Skin epidermis (tissue), 12 donors: ENCODE results near the gene CCDC80.

Experiments
- H3K27ac ChIP-seq, 21 experiments: fragments of 200-600 bp; sonication (generic) in 11 of 21; one replicate each; pipeline ENCODE4 v1.5.0; 2020; ENCODE audit warnings: mild to moderate bottlenecking in 3 of 21, inconsistent platforms in 2 of 21, moderate library complexity in 2 of 21
- H3K4me3 ChIP-seq, 7 experiments: fragments of 200-600 bp; sonication (generic) in 2 of 7; one replicate each; pipeline ENCODE4 v1.5.0; 2020; ENCODE audit warnings: inconsistent platforms in 2 of 7, mild to moderate bottlenecking in 2 of 7, moderate library complexity in 1 of 7

Gene CCDC80

DNA sequence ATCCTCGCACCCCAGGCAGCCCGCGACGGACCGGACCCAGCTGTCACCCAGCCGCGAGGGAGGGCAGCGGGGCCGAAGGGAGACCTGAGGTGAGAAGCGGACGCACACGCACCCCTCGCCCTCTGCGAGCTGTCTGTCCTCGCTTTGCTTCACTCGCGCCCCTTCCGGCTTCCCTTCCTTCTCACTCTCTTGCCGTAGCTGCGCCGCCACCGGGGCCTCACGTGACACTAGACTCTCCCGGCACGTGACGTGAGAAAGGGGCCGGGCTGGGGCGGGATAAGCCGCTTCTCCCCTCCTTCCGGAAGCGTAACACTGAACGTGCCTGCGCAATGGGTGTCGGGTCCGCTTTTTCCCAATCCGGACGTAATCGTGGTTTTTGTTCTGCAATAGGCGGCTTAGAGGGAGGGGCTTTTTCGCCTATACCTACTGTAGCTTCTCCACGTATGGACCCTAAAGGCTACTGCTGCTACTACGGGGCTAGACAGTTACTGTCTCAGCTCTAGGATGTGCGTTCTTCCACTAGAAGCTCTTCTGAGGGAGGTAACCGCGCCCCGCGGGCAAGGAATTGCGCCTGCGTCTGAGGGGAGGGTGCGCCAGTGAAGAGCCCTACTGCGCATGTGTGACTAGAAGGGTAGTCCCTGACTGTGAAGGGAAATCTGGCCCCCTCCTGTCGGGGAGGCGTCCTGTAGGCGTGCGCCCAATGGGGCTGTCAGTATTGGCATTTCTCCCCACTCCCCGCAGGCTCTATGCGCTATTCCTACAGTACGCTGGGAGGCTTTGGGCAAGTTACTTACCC, 79.0 kb downstream of the CCDC80 start, which contains the start of the genes ATG3 and SLC35A5:
ATG3 (minus strand) TSS at position 229 of the 796 bp plus-strand sequence. CDS start 434 bp downstream, outside the sequence.
SLC35A5 (plus strand) TSS at position 312 of the 796 bp plus-strand sequence. CDS start 1,359 bp downstream, outside the sequence.
- peak within 1 kb of the TSS; percentile 81 to 97 (median 94) for H3K27ac ChIP-seq

DNA sequence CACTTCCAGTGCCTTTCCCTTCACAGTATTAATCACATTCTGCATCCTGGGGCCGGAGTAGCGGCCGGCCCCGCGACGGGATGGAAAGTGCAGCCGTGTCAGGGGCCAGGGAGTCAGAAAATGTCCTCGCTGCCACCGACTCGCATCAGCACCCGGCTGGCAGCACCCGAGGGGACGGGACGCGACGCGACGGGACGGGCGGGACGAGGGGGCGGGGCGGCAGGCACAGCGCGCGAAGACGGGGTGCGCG, 79.5 kb downstream of the CCDC80 start:
- Histone ChIP-seq H3K4me3 (peak overlapping the region; percentile 72 to 94 (median 90)), H3K27ac (peak overlapping the region; percentile 81 to 97 (median 94))

More for the DNA sequence above, 79.0 kb downstream of the CCDC80 start, which contains the start of the genes ATG3 and SLC35A5:
- peak within 1 kb of the TSS; percentile 72 to 94 (median 90) for H3K4me3 ChIP-seq

DNA sequence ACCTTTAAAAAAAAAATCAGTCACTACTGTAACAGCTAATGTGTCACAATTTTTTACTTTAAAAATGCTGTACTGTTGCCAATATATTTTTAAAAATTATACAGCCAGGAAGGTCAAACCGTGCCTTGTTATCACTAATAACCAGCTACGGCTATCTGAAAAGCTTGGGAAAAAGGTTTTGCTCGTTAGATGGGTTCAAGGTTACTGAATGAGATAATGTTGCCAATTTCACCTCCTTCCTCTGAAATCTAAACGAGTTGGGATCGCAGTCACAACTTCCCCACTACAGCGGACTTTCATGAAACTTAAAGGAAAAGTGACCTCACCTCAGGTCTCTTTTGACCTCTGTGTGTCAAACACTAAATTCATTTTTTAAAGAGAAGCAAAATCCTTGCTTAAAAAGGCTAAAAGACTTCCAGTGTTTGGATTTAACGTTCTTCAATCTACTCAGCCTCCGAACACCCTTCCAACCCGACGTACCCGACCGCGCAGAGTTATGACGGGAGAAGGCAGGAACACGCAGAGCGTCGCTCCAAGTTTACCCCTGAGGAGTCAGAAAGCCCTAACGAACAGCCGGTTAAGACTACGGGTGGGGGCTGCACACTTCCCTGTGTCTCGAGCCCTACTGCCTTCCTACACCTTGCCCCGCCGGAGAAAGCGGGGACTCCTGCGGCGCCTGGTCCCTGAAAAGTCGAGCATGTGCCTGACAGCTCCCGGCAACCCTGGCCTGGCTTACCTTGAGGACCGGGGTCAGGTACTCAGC, 80.0 kb downstream of the CCDC80 start:
- H3K4me3 ChIP-seq, result peak overlapping the region; percentile 72 to 94 (median 90)
- peak overlapping the region; percentile 81 to 97 (median 94) for H3K27ac ChIP-seq

DNA sequence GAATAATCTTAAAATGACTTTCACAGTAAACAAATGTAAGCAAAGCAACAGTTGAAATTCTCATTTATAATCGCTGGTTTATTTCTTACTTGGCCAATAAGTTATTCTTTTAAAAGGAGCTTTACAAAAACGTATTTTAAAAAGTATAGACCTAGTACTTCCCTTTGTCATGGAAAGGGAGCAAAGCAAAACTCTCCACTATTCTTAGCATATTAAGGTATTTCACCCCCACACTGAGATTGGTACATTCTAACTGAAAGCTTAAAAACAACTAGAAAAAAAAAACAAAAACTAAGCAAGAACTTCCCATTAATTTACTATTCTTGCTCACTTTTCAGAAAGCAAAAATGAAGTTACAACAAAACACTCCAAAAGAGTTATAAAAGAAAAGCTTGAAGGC, 80.6 kb downstream of the CCDC80 start:
- H3K27ac ChIP-seq, result peak overlapping the region in 17 of 21 experiments; percentile 89 to 97 (median 94)
- peak overlapping the region; percentile 72 to 94 (median 90) for H3K4me3 ChIP-seq

DNA sequence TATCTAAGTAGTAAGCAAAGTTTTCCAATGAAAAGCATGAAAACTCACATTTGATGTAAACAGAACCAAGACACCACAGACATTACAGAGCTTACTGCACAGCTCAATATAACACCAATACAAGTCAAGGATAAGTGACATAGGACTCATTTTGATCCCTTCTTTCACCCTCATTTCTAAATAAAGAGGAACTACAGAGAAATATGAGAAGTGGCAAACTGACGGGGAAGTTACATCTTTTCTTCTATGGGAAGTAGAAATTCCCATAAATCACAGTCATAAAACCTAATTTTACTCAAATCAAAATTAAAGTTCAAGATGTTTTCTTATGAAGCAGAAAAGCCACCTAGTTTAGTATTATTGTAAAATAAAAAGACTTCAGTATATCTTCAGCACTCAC, 83.0 kb downstream of the CCDC80 start:
- peak overlapping the region in 2 of 21 experiments; percentile 5 to 8 for H3K27ac ChIP-seq
- no peak overlapping the region for H3K4me3 ChIP-seq

DNA sequence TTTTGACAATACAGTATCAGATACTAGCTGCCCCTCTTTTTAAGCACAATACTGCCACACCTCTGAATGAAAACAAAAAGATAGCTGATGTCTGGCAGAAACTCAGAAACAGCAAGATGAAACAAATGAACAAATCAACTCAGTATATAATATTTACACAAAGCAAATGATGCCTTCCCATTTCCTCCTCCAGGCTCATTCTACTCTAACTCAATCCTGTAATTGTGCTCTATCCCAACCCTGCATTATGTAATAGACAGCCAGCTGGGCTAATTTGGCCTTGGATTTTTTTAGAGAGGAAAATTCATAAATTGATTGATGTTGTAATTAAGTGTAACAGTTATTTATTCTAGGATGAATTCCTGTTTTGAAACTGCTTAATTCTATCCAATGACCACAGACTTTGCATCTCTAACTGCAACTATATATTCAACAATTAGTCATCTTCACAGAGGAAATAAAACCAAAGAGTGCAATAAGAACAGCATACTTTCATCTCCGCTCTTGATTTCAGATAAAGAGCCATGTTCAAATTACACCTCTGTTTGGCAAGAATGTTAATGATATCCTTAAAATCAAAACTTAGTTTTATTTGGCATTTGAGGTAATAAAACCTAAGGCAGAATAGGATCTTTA, 85.3 kb downstream of the CCDC80 start:
- peak overlapping the region in 1 of 21 experiments; percentile 43 for H3K27ac ChIP-seq

DNA sequence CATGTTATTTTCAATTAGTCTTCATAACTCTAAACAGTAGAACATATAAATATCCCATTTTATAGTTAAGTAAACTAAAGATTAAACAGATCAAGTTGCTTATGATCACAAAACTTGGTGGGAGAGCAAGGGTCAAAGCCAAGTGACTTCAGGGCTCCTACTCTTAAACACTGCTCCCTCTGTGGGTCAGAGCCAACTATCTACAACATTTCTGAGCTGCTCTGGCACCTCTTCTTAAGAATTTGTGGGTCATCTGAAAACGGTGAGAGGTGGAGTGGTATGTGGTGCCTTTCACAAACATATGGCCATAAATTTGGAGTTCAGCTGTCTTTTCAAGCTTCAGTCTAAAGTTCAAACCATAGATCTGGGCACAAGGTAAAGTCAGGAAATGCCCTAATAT, 90.1 kb downstream of the CCDC80 start:
- no peak overlapping the region for H3K27ac ChIP-seq
- H3K4me3 ChIP-seq, result no peak overlapping the region

More for the DNA sequence above, 85.3 kb downstream of the CCDC80 start:
- no peak overlapping the region for H3K4me3 ChIP-seq
